Measurements from ENCODE around the gene GSN. TPM values are rescaled to one million over a fixed set of nuclear protein-coding genes. Genes with fewer than 3 reads are reported as not detected.
A peak's percentile ranks its signal among the peaks of the same experiment; 100 is the strongest.

GSN gene
- total and polyA plus RNA-seq, 2 of the 13 experiments (the other 11 are each of a cell fraction or from before 2014, with no cell fraction given) = 294 to 307 TPM

DNA sequence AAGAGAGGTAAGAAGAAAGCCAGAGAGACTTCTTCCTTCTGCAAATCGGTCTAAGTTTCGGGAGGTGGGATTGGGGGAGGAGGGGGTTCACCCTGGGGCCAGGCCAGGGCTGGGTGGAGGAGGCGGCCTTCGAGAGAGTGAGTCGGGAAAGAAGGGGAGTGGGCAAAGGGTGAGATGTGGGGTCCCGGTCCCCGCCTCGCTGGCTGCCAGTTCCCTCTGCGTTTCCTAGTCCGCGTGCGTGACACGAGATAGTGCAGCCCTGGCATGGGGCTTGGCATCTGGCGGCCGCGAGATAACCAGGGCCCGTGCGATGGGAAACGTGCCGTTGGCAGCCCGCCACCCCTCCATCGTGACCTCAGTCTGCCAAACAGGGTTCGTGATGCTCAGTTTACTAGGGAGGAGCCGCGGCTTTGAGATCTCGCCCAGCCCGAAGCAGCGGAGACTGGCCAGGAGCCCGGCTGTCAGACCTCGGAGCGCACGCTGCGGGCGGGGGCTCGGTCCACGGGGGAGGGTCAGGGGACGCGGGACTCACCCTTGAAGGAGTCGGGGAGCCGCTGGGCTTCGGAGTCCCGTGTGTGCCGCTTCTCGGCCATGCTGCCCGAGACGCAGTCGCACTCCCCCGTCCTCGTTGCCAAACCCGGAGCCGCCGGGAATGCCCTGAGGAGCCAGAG is 101.8 kb downstream of the GSN start, which contains the start of gene STOM (continued):
- TF ChIP-seq, protein P1, sequence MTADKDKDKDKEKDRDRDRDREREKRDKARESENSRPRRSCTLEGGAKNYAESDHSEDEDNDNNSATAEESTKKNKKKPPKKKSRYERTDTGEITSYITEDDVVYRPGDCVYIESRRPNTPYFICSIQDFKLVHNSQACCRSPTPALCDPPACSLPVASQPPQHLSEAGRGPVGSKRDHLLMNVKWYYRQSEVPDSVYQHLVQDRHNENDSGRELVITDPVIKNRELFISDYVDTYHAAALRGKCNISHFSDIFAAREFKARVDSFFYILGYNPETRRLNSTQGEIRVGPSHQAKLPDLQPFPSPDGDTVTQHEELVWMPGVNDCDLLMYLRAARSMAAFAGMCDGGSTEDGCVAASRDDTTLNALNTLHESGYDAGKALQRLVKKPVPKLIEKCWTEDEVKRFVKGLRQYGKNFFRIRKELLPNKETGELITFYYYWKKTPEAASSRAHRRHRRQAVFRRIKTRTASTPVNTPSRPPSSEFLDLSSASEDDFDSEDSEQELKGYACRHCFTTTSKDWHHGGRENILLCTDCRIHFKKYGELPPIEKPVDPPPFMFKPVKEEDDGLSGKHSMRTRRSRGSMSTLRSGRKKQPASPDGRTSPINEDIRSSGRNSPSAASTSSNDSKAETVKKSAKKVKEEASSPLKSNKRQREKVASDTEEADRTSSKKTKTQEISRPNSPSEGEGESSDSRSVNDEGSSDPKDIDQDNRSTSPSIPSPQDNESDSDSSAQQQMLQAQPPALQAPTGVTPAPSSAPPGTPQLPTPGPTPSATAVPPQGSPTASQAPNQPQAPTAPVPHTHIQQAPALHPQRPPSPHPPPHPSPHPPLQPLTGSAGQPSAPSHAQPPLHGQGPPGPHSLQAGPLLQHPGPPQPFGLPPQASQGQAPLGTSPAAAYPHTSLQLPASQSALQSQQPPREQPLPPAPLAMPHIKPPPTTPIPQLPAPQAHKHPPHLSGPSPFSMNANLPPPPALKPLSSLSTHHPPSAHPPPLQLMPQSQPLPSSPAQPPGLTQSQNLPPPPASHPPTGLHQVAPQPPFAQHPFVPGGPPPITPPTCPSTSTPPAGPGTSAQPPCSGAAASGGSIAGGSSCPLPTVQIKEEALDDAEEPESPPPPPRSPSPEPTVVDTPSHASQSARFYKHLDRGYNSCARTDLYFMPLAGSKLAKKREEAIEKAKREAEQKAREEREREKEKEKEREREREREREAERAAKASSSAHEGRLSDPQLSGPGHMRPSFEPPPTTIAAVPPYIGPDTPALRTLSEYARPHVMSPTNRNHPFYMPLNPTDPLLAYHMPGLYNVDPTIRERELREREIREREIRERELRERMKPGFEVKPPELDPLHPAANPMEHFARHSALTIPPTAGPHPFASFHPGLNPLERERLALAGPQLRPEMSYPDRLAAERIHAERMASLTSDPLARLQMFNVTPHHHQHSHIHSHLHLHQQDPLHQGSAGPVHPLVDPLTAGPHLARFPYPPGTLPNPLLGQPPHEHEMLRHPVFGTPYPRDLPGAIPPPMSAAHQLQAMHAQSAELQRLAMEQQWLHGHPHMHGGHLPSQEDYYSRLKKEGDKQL (CRISPR knock-in tag; IDR thresholded peaks at IDR 0.05; ENCODE audit: low read depth) = no peak
- TF ChIP-seq, protein P2, sequence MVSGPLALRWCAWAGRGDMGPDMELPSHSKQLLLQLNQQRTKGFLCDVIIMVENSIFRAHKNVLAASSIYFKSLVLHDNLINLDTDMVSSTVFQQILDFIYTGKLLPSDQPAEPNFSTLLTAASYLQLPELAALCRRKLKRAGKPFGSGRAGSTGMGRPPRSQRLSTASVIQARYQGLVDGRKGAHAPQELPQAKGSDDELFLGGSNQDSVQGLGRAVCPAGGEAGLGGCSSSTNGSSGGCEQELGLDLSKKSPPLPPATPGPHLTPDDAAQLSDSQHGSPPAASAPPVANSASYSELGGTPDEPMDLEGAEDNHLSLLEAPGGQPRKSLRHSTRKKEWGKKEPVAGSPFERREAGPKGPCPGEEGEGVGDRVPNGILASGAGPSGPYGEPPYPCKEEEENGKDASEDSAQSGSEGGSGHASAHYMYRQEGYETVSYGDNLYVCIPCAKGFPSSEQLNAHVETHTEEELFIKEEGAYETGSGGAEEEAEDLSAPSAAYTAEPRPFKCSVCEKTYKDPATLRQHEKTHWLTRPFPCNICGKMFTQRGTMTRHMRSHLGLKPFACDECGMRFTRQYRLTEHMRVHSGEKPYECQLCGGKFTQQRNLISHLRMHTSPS (CRISPR knock-in tag; IDR thresholded peaks at IDR 0.05; ENCODE audit: low read depth) = peak; percentile 81
- no peak for TF ChIP-seq PAF1 (CRISPR knock-in tag; IDR thresholded peaks at IDR 0.05)
- TF ChIP-seq, protein P3, sequence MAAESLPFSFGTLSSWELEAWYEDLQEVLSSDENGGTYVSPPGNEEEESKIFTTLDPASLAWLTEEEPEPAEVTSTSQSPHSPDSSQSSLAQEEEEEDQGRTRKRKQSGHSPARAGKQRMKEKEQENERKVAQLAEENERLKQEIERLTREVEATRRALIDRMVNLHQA (CRISPR knock-in tag; IDR thresholded peaks at IDR 0.05) = no peak
- TF ChIP-seq MXD4 (CRISPR knock-in tag; IDR thresholded peaks at IDR 0.05) = peak; percentile 29; the same call in 1 of the 2 replicates
- TF ChIP-seq, protein P4, sequence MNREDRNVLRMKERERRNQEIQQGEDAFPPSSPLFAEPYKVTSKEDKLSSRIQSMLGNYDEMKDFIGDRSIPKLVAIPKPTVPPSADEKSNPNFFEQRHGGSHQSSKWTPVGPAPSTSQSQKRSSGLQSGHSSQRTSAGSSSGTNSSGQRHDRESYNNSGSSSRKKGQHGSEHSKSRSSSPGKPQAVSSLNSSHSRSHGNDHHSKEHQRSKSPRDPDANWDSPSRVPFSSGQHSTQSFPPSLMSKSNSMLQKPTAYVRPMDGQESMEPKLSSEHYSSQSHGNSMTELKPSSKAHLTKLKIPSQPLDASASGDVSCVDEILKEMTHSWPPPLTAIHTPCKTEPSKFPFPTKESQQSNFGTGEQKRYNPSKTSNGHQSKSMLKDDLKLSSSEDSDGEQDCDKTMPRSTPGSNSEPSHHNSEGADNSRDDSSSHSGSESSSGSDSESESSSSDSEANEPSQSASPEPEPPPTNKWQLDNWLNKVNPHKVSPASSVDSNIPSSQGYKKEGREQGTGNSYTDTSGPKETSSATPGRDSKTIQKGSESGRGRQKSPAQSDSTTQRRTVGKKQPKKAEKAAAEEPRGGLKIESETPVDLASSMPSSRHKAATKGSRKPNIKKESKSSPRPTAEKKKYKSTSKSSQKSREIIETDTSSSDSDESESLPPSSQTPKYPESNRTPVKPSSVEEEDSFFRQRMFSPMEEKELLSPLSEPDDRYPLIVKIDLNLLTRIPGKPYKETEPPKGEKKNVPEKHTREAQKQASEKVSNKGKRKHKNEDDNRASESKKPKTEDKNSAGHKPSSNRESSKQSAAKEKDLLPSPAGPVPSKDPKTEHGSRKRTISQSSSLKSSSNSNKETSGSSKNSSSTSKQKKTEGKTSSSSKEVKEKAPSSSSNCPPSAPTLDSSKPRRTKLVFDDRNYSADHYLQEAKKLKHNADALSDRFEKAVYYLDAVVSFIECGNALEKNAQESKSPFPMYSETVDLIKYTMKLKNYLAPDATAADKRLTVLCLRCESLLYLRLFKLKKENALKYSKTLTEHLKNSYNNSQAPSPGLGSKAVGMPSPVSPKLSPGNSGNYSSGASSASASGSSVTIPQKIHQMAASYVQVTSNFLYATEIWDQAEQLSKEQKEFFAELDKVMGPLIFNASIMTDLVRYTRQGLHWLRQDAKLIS (CRISPR knock-in tag; IDR thresholded peaks at IDR 0.05) = no peak
- peak; percentile 48; the same call in 1 of the 2 replicates for TF ChIP-seq KDM2A (CRISPR knock-in tag; IDR thresholded peaks at IDR 0.05; ENCODE audit: borderline replicate concordance, low read depth)
- TF ChIP-seq ZKSCAN8 (CRISPR knock-in tag; IDR thresholded peaks at IDR 0.05; ENCODE audit: borderline replicate concordance) = no peak
- TF ChIP-seq, protein P5, sequence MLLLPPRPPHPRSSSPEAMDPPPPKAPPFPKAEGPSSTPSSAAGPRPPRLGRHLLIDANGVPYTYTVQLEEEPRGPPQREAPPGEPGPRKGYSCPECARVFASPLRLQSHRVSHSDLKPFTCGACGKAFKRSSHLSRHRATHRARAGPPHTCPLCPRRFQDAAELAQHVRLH (CRISPR knock-in tag; IDR thresholded peaks at IDR 0.05; ENCODE audit: borderline replicate concordance, low read depth) = 0 out of 2 replicates have a peak, but pooled peaks have one; percentile 51
- TF ChIP-seq, protein P6, sequence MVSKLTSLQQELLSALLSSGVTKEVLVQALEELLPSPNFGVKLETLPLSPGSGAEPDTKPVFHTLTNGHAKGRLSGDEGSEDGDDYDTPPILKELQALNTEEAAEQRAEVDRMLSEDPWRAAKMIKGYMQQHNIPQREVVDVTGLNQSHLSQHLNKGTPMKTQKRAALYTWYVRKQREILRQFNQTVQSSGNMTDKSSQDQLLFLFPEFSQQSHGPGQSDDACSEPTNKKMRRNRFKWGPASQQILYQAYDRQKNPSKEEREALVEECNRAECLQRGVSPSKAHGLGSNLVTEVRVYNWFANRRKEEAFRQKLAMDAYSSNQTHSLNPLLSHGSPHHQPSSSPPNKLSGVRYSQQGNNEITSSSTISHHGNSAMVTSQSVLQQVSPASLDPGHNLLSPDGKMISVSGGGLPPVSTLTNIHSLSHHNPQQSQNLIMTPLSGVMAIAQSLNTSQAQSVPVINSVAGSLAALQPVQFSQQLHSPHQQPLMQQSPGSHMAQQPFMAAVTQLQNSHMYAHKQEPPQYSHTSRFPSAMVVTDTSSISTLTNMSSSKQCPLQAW (CRISPR knock-in tag; IDR thresholded peaks at IDR 0.05) = no peak; the same call in 1 of the 2 replicates
- TF ChIP-seq ZNF879 (CRISPR knock-in tag; IDR thresholded peaks at IDR 0.05) = 0 out of 2 replicates have a peak, but pooled peaks have one; percentile 27
- TF ChIP-seq ZNF788 (CRISPR knock-in tag; IDR thresholded peaks at IDR 0.05; ENCODE audit: borderline replicate concordance) = peak; percentile 48; the same call in 1 of the 2 replicates

Data from HepG2 (cell line).